PC-3 (cell line): ENCODE measurements around the gene RBP3.

Experiments
- CTCF ChIP-seq: fragments of 300-600 bp; sonication (generic); conservative IDR thresholded peaks from 2 replicates; pipeline ENCODE4 v1.5.1; 2017; ENCODE audit warnings: antibody characterized with exemption, low read depth, mild to moderate bottlenecking, low read length
- EZH2 ChIP-seq: fragments of 300-600 bp; sonication (generic); IDR thresholded peaks from one replicate; pipeline ENCODE4 v1.6.1; 2017; ENCODE audit warnings: antibody characterized with exemption, mild to moderate bottlenecking, low read length; ENCODE audit not compliant: unreplicated experiment

- TF ChIP-seq CTCF (peak; percentile 80), EZH2 (no peak)
Observed at GRCh38 chr10:47361293-47361692, 13.1 kb downstream of the RBP3 start.
